ENCODE measurements around the gene FRMD4B. TPM values are rescaled to one million over a fixed set of nuclear protein-coding genes. Genes with fewer than 3 reads are reported as not detected.
A peak's percentile ranks its signal among the peaks of the same experiment; 100 is the strongest.

FRMD4B gene
- total RNA-seq, 1 donor from 2014 or later, result 102 TPM

- H3K36me3 Mint-ChIP-seq (ENCODE audit: low read depth, unreplicated experiment), result peaks cover 7% of the 10 kb centered on the region
- H3K4me1 Mint-ChIP-seq (ENCODE audit: unreplicated experiment), result peaks cover 6% of the 10 kb centered on the region
- H3K27me3 Mint-ChIP-seq (ENCODE audit: unreplicated experiment), result peaks cover 3% of the 10 kb centered on the region
- no peaks in the 10 kb centered on the region for H3K9me3 Mint-ChIP-seq (ENCODE audit: unreplicated experiment)
- TF ChIP-seq CTCF (IDR thresholded peaks at IDR 0.05; ENCODE audit: unreplicated experiment), result no peak
- no peak overlapping the region for H3K27ac Mint-ChIP-seq (ENCODE audit: unreplicated experiment)
- no peak overlapping the region for H3K4me3 Mint-ChIP-seq (ENCODE audit: unreplicated experiment)
- DNase-seq (ENCODE audit: low spot score), result no peak
These were observed 220.1 kb downstream of the FRMD4B start for GRCh38 chr3:69165744-69166143.

- Mint-ChIP-seq H3K27ac (ENCODE audit: unreplicated experiment) (peak overlapping the region; percentile 1), H3K4me1 (ENCODE audit: unreplicated experiment) (peaks cover 6% of the 10 kb centered on the region), H3K27me3 (ENCODE audit: unreplicated experiment) (peaks cover 6% of the 10 kb centered on the region), H3K36me3 (ENCODE audit: low read depth, unreplicated experiment) (no peaks in the 10 kb centered on the region), H3K4me3 (ENCODE audit: unreplicated experiment) (no peak overlapping the region), H3K9me3 (ENCODE audit: unreplicated experiment) (no peaks in the 10 kb centered on the region)
- no peak for TF ChIP-seq CTCF (IDR thresholded peaks at IDR 0.05; ENCODE audit: unreplicated experiment)
- DNase-seq (ENCODE audit: low spot score), result no peak
These were observed 221.6 kb downstream of the FRMD4B start for GRCh38 chr3:69164296-69164695.

- Mint-ChIP-seq H3K4me3 (ENCODE audit: unreplicated experiment) (no peak overlapping the region), H3K36me3 (ENCODE audit: low read depth, unreplicated experiment) (no peaks in the 10 kb centered on the region), H3K27ac (ENCODE audit: unreplicated experiment) (no peak overlapping the region), H3K4me1 (ENCODE audit: unreplicated experiment) (peaks cover 4% of the 10 kb centered on the region), H3K27me3 (ENCODE audit: unreplicated experiment) (peaks cover 4% of the 10 kb centered on the region), H3K9me3 (ENCODE audit: unreplicated experiment) (no peaks in the 10 kb centered on the region)
- DNase-seq (ENCODE audit: low spot score), result no peak
- no peak for TF ChIP-seq CTCF (IDR thresholded peaks at IDR 0.05; ENCODE audit: unreplicated experiment)
These were observed 223.4 kb downstream of the FRMD4B start for GRCh38 chr3:69162308-69162980.

GRCh38 chr3:69161587-69162307, 224.1 kb downstream of the FRMD4B start:
- Mint-ChIP-seq H3K4me3 (ENCODE audit: unreplicated experiment) (no peak overlapping the region), H3K4me1 (ENCODE audit: unreplicated experiment) (peaks cover 2% of the 10 kb centered on the region), H3K27ac (ENCODE audit: unreplicated experiment) (no peak overlapping the region), H3K36me3 (ENCODE audit: low read depth, unreplicated experiment) (no peaks in the 10 kb centered on the region), H3K27me3 (ENCODE audit: unreplicated experiment) (peaks cover 4% of the 10 kb centered on the region), H3K9me3 (ENCODE audit: unreplicated experiment) (no peaks in the 10 kb centered on the region)
- TF ChIP-seq CTCF (IDR thresholded peaks at IDR 0.05; ENCODE audit: unreplicated experiment), result peak; percentile 96
- DNase-seq (ENCODE audit: low spot score), result peak; percentile 20

- Mint-ChIP-seq H3K27ac (ENCODE audit: unreplicated experiment) (no peak overlapping the region), H3K4me1 (ENCODE audit: unreplicated experiment) (peaks cover 2% of the 10 kb centered on the region), H3K9me3 (ENCODE audit: unreplicated experiment) (no peaks in the 10 kb centered on the region), H3K27me3 (ENCODE audit: unreplicated experiment) (peaks cover 4% of the 10 kb centered on the region), H3K36me3 (ENCODE audit: low read depth, unreplicated experiment) (no peaks in the 10 kb centered on the region), H3K4me3 (ENCODE audit: unreplicated experiment) (no peak overlapping the region)
- DNase-seq (ENCODE audit: low spot score), result no peak
- TF ChIP-seq CTCF (IDR thresholded peaks at IDR 0.05; ENCODE audit: unreplicated experiment), result no peak
These were observed 225.4 kb downstream of the FRMD4B start for GRCh38 chr3:69160525-69160924.

Data from endothelial cell (in vitro differentiated cells).